Coronary artery (tissue), 2 donors: ENCODE measurements around the gene TACC2.
"Not testable (repeated sequence)": the region's sequence is repeated elsewhere in the genome, so short reads cannot be mapped to it uniquely, and the experiment has no call there.

Source experiments
- DNase-seq: peaks from one replicate; pipeline ENCODE4 v3.0.0-alpha.2; 2017; ENCODE audit warnings: low spot score
- H3K27ac ChIP-seq, 2 donors: fragments of 200-600 bp; sonication (generic); one replicate each; pipeline ENCODE4 v1.5.1; 2016 to 2019
- H3K4me3 ChIP-seq: fragments of 200-600 bp; sonication (generic); 2 replicates; pipeline ENCODE4 v1.5.1; 2016; ENCODE audit warnings: mild to moderate bottlenecking, moderate library complexity
- TF ChIP-seq, protein P1 (sequence below): fragments of 200-600 bp; sonication (generic); IDR thresholded peaks from one replicate; pipeline ENCODE4 v1.5.1; 2019; ENCODE audit warnings: antibody characterized with exemption

Gene TACC2

GRCh38 chr10:121949451-121949850, 39.5 kb upstream of the TACC2 start:
- peak overlapping the region in 1 of 2 donors; percentile 28 for H3K27ac ChIP-seq
- no peak for DNase-seq
- TF ChIP-seq, protein P1, sequence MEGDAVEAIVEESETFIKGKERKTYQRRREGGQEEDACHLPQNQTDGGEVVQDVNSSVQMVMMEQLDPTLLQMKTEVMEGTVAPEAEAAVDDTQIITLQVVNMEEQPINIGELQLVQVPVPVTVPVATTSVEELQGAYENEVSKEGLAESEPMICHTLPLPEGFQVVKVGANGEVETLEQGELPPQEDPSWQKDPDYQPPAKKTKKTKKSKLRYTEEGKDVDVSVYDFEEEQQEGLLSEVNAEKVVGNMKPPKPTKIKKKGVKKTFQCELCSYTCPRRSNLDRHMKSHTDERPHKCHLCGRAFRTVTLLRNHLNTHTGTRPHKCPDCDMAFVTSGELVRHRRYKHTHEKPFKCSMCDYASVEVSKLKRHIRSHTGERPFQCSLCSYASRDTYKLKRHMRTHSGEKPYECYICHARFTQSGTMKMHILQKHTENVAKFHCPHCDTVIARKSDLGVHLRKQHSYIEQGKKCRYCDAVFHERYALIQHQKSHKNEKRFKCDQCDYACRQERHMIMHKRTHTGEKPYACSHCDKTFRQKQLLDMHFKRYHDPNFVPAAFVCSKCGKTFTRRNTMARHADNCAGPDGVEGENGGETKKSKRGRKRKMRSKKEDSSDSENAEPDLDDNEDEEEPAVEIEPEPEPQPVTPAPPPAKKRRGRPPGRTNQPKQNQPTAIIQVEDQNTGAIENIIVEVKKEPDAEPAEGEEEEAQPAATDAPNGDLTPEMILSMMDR, result no peak
- no peak overlapping the region for H3K4me3 ChIP-seq

DNA sequence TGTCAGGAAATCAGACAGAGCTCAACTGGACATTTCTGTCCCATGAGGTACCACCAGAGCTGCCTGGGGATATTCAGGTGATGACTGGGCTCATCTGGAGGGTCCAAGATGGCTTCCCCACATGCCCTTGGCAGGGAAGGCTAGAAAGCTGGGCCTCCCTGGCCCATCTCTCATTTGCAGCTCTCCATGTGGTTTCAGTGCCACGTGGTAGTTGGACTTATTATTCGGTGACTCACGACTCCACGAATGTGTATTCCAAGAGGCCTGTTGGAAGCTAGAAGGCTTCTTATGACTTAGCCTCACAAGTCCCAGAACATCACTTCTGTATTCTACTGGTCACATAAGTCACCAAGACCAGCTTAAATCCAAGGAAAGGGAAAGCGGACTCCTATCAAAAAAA, 36.7 kb upstream of the TACC2 start:
- TF ChIP-seq, protein P1, result no peak
- Histone ChIP-seq H3K27ac (no peak overlapping the region), H3K4me3 (no peak overlapping the region)
- DNase-seq, result no peak

DNA sequence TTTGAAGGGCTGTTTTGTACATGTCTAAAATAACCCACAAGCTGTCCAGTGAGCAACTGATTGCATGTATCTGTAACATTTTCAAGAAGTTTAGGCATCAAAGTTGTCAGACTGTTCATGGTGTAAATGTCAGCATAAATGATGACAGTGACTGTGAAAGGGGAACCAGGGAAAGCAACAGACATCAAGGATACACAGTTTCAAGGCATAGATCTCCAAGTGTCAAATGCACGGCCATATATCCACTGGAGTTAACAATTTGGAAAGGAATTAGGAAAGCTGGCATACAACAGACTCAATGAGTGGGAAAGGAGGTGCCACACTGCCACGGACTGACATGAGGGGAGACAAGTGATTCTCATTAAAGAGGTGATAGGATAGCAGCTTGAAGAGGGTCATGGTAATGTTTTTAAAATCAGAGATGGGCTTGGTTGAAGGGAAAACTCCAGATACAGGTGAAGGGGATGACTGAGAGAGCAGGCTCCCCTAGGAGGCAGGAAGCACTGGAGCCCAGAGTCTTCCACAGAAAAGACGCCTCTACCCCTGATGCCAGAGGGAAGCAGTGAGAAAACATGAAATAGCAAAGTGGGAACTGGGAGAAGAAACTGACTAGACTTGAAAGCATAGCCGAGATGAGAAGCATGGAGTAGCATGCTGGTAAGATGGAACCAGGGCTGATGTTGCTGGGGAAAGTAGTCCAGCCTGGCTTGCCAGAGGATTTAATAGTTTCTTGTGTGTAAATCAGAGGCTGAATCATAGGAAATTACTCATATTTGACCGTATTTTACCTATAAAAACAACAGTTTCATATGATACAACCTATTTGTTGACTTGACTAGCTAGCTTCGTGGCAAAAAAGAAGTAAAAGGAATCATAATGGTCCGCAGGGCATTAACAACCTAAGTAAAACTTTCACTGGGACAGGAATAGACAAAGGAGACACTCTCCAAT, 32.6 kb upstream of the TACC2 start:
- no peak overlapping the region for H3K4me3 ChIP-seq
- DNase-seq, result no peak
- TF ChIP-seq, protein P1, result no peak
- H3K27ac ChIP-seq, result no peak overlapping the region

- no peak for DNase-seq
- no peak overlapping the region for H3K27ac ChIP-seq
- TF ChIP-seq, protein P1, result no peak
- H3K4me3 ChIP-seq, result no peak overlapping the region
Observed at GRCh38 chr10:121959671-121960070, 29.3 kb upstream of the TACC2 start.

- no peak for DNase-seq
- Histone ChIP-seq H3K4me3 (no peak overlapping the region), H3K27ac (no peak overlapping the region)
- TF ChIP-seq, protein P1, result no peak
Observed at GRCh38 chr10:121961456-121961855, 27.5 kb upstream of the TACC2 start.

- TF ChIP-seq, protein P1, result no peak
- Histone ChIP-seq H3K4me3 (no peak overlapping the region), H3K27ac (no peak overlapping the region)
- DNase-seq, result no peak
Observed at GRCh38 chr10:121965996-121966395, 23.0 kb upstream of the TACC2 start.

GRCh38 chr10:121969086-121969485, 19.9 kb upstream of the TACC2 start:
- not testable (repeated sequence) for H3K27ac ChIP-seq, DNase-seq, H3K4me3 ChIP-seq
